Hematopoietic multipotent progenitor cell treated with erythropoietin and hydrocortisone succinate and interleukin-3 and kit ligand, for 4 days (in vitro differentiated cells): ENCODE measurements around the gene RIPK1.
"Not testable (repeated sequence)": the region's sequence is repeated elsewhere in the genome, so short reads cannot be mapped to it uniquely, and the experiment has no call there.

ENCODE experiments used
- DNase-seq: peaks from one replicate; pipeline ENCODE4 v3.0.0-alpha.2; 2015

Gene RIPK1

DNA sequence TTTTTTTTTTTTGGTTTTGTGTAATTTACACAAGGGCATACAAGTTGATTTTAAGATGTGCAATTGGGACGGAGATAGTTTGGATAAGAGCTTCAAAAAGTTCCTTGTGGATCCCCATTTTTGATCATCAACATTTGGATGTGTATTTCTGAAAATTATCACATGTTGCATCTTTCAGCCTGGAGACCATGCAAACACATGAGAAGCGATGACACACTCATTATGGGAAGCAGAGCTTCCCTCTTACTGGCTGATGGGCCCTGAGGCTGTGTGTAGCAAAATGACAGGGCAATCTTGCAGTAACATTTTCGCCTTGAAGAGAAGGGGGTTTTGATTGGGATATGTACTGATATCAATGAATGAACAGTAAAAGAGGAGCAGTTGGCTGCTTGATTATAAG lies 22.0 kb upstream of the RIPK1 start:
- DNase-seq, result no peak

GRCh38 chr6:3048009-3048408 lies 20.3 kb upstream of the RIPK1 start:
- DNase-seq, result not testable (repeated sequence)

GRCh38 chr6:3052481-3053230 lies 15.6 kb upstream of the RIPK1 start:
- DNase-seq, result no peak

GRCh38 chr6:3053231-3053508 lies 15.1 kb upstream of the RIPK1 start:
- no peak for DNase-seq

DNA sequence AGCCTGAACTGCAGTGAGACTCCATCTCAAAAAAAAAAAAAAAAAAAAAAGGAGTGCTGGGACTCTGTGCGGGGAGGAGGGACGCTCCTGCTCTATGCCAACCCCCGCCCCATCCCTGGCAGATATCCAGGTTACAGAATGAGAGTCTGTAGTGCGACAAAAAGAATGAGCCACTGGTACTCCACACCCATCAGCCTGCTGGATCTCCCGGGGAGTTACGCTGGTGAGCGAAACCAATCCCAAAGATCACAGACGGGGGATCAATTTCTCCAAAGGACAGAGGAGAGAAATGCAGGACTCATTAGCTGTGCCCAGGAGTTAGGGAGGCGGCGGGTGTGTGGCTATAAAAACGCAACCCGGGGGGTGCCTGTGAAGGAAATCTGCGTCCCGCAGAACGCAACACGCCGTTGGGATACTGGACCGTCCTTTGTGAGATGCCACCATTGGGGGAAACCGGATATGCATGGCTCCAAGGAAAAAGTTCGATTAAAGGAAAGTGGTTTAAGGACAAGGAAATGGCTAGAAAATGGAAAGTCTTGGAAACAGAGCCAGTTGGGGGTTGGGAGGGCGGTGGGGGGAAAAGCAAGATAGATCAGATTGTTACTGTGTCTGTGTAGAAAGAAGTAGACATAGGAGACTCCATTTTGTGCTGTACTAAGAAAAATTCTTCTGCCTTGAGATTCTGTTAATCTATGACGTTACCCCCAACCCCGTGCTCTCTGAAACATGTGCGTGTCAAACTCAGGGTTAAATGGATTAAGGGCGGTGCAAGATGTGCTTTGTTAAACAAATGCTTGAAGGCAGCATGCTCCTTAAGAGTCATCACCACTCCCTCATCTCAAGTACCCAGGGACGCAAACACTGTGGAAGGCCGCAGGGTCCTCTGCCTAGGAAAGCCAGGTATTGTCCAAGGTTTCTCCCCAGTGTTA lies 13.8 kb upstream of the RIPK1 start:
- DNase-seq, result peak; percentile 69

GRCh38 chr6:3055158-3055499 lies 13.2 kb upstream of the RIPK1 start:
- peak; percentile 38 for DNase-seq

GRCh38 chr6:3057063-3057770 lies 11.1 kb upstream of the RIPK1 start:
- no peak for DNase-seq

DNA sequence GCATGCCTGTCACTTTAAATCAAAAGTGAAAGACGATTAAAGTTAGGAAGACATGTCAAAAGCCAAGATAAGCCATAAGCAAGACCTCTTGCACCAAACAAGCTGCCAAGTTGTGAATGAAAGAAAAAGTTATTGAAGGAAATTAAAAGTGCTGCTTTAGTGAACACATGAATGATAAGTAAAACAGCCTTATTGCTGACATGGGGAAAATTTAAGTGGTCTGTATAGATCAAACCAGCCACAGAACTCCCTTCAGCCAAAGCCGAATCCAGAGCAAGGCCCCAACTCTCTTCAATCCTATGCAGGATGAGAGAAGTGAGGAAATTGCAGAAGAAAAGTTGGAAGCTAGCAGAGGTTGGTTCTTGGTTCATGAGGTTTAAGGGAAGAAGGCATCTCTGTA lies 9.3 kb upstream of the RIPK1 start:
- DNase-seq, result no peak

DNA sequence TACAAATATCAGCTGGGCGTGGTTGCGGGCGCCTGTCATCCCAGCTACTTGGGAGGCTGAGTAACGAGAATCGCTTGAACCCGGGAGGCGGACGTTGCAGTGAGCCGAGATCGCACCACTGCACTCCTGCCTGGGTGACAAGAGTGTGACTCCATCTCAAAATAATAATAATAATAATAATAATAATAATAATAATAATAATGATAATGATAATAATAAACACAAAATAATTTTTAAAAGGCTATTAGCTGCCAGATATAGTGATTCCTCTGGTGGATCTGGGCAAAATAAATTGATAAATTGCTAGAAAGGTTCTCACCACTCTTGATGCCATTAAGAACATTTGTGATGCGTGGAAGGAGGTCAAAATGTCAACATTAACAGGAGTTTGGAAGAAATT lies 8.2 kb upstream of the RIPK1 start:
- not testable (repeated sequence) for DNase-seq

GRCh38 chr6:3061501-3061941 lies 6.8 kb upstream of the RIPK1 start:
- peak; percentile 50 for DNase-seq

DNA sequence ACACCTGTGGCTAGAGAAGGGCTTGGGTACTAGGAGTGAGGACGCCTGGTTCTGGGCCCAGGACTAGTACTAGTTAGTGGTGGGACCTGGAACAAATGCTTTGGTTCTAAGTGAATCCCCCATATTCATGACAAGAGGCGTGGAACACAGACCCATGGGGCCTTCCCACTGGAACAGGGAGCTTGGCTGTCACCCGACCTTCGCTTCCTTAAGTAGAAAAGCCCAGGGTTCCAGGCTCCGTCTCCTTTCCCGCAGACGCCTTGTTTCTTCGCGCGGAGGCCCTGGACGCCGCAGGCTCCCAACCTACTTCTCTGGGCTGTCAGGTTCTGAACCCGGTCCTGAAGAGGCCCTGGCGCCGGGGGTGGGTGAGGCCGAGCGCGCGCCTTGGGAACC lies 5.0 kb upstream of the RIPK1 start:
- not testable (repeated sequence) for DNase-seq

- DNase-seq, result peak; percentile 96
These were observed 4.3 kb upstream of the RIPK1 start for GRCh38 chr6:3063733-3064700.

GRCh38 chr6:3071568-3071967 lies 3.3 kb downstream of the RIPK1 start:
- no peak for DNase-seq

GRCh38 chr6:3072798-3073197 lies 4.5 kb downstream of the RIPK1 start:
- no peak for DNase-seq

GRCh38 chr6:3073382-3073781 lies 5.1 kb downstream of the RIPK1 start:
- DNase-seq, result no peak

GRCh38 chr6:3075772-3076113 lies 7.4 kb downstream of the RIPK1 start:
- DNase-seq, result no peak

- DNase-seq, result no peak
These were observed 8.0 kb downstream of the RIPK1 start for GRCh38 chr6:3076320-3076719.

DNA sequence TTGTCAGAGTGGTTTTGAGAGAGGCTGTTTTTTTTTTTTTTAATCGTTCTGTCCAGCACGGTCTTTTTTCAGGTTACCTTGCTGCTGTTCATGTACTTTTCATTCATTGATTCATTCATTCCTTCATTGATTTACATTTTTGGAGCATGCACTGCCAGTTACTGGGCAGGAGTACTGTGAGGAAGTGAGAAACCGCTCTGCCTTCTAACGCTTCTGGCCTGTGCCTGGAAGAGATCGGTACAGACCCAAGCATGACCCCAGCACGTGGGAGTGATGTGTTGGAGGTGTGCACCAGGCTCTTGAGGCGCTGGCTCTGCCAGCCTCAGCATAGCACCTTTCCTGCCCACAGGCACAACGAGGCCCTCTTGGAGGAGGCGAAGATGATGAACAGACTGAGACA lies 9.1 kb downstream of the RIPK1 start:
- no peak for DNase-seq

DNA sequence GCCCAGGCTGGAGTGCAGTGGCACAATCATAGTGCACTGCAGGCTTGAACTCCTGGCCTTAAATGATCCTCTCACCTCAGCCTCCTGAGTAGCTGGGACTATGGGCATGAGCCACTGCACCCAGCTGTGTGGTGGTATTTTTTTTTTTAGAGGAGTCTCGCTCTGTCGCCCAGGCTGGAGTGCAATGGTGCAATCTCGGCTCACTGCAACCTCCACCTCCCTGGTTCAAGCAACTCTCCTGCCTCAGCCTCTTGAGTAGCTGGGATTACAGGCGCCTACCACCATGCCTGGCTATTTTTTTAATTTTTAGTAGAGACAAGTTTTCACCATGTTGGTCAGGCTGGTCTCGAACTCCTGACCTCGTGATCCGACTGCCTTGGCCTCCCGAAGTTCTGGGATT lies 10.7 kb downstream of the RIPK1 start:
- not testable (repeated sequence) for DNase-seq

DNA sequence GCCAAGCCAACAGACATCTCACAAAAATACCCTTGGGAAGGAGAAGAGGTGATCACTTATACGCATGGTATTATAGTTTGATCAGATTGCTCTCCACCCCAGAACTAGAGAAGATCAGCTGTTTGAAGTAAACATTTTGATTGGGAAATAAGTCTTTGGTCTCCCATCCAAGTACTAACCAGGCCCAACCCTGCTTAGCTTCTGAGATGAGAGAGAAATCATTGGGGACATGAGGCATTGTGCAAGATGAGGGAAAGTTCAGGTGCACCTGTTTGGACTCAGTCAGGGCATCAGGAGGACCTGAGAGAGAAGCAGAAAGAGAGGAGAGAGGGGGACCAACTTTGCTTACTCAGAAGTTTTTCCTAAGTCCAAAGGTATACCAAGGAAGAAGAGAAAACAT lies 11.4 kb downstream of the RIPK1 start:
- no peak for DNase-seq

GRCh38 chr6:3081960-3082359 lies 13.7 kb downstream of the RIPK1 start:
- no peak for DNase-seq

DNA sequence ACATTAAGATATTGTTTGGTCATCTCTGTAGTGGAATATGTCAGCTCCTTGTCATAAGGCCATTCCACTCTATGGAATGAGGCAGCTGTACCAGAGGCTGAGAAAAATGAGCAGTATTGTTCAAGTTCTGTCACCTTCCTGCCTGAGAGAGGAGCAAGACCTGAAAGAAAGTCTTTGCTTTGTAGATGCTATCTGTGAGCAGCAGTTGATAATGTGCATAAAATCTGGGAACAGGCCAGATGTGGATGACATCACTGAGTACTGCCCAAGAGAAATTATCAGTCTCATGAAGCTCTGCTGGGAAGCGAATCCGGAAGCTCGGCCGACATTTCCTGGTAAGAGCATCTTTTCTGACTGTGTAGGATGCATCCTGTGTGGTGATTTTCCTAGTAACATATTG lies 16.8 kb downstream of the RIPK1 start:
- DNase-seq, result no peak
